Keratinocyte (primary cell): ENCODE measurements around the gene EFHD2. TPM values are rescaled to one million over a fixed set of nuclear protein-coding genes. Genes with fewer than 3 reads are reported as not detected.
"Not testable (repeated sequence)": the region's sequence is repeated elsewhere in the genome, so short reads cannot be mapped to it uniquely, and the experiment has no call there.

Experiments used
- DNase-seq: peaks from one replicate; pipeline ENCODE4 v3.0.0-alpha.2; 2011; ENCODE audit warnings: low read depth, missing footprints, low spot score
- FAIRE-seq: peaks from 2 replicates; lab custom pipeline; 2011; peaks lifted over from hg19 to GRCh38; lab: Jason Lieb, UNC
- H2AFZ ChIP-seq: 2 replicates; pipeline ENCODE4 v1.6.0; 2012; ENCODE audit warnings: low read length, control low read depth, inconsistent platforms; ENCODE audit not compliant: control insufficient read depth
- H3K27ac ChIP-seq: 2 replicates; pipeline ENCODE4 v1.5.1; 2011; ENCODE audit warnings: low read length; ENCODE audit not compliant: control insufficient read depth, insufficient read depth
- H3K27me3 ChIP-seq: 3 replicates; pipeline ENCODE4 v1.6.0; 2011; ENCODE audit warnings: low read length; ENCODE audit not compliant: control insufficient read depth, insufficient read depth; ENCODE audit errors: extremely low read depth
- H3K36me3 ChIP-seq, 2 experiments: 2 replicates in 1 of 2; 3 replicates in 1 of 2; pipeline ENCODE4 v1.5.1; 2011; ENCODE audit warnings: low read length in 2 of 2, mild to moderate bottlenecking in 1 of 2; ENCODE audit not compliant: control insufficient read depth in 2 of 2, insufficient read depth in 2 of 2; ENCODE audit errors: extremely low read depth in 1 of 2
- H3K4me1 ChIP-seq: 3 replicates; pipeline ENCODE4 v1.5.1; 2011; ENCODE audit warnings: low read length; ENCODE audit not compliant: control insufficient read depth, insufficient read depth; ENCODE audit errors: extremely low read depth
- H3K4me2 ChIP-seq: 3 replicates; pipeline ENCODE4 v1.6.0; 2011; ENCODE audit warnings: low read depth, low read length; ENCODE audit not compliant: control insufficient read depth, insufficient read depth; ENCODE audit errors: extremely low read depth
- H3K4me3 ChIP-seq, 3 experiments: fragments of 200-600 bp in 1 of 3; sonication (generic) in 1 of 3; 2 replicates in 2 of 3; 3 replicates in 1 of 3; pipeline ENCODE4 v1.5.1; 2011 to 2016; ENCODE audit warnings: low read length in 3 of 3, mild to moderate bottlenecking in 3 of 3, control low read depth in 2 of 3, inconsistent platforms in 1 of 3, low read depth in 1 of 3, mixed read lengths in 1 of 3, mixed run types in 1 of 3, moderate library complexity in 1 of 3; ENCODE audit not compliant: control insufficient read depth in 2 of 3, insufficient read depth in 2 of 3; ENCODE audit errors: extremely low read depth in 1 of 3
- H3K79me2 ChIP-seq: 2 replicates; pipeline ENCODE4 v1.6.0; 2012; ENCODE audit warnings: low read length; ENCODE audit not compliant: control insufficient read depth, insufficient read depth
- H3K9ac ChIP-seq: 3 replicates; pipeline ENCODE4 v1.6.0; 2011; ENCODE audit warnings: low read length; ENCODE audit not compliant: control insufficient read depth, insufficient read depth; ENCODE audit errors: extremely low read depth
- H3K9me1 ChIP-seq: 3 replicates; pipeline ENCODE4 v1.6.0; 2011; ENCODE audit warnings: low read length; ENCODE audit not compliant: control insufficient read depth, insufficient read depth; ENCODE audit errors: extremely low read depth
- H3K9me3 ChIP-seq: 2 replicates; pipeline ENCODE4 v1.5.1; 2012; ENCODE audit warnings: low read depth, low read length; ENCODE audit not compliant: control insufficient read depth
- H4K20me1 ChIP-seq: 3 replicates; pipeline ENCODE4 v1.6.0; 2011; ENCODE audit warnings: low read length; ENCODE audit not compliant: control insufficient read depth, insufficient read depth; ENCODE audit errors: extremely low read depth
- CTCF ChIP-seq, 3 experiments: IDR thresholded peaks in 1 of 3; conservative IDR thresholded peaks in 1 of 3; optimal IDR thresholded peaks in 1 of 3; 2 replicates in 2 of 3; 3 replicates in 1 of 3; pipeline versions ENCODE3 to v1.5.1; 2011; ENCODE audit warnings: low read length in 3 of 3, mild to moderate bottlenecking in 3 of 3, moderate library complexity in 2 of 3, control low read depth in 1 of 3, inconsistent platforms in 1 of 3; ENCODE audit not compliant: insufficient read depth in 2 of 3; ENCODE audit errors: extremely low read depth in 1 of 3
- EZH2 ChIP-seq: IDR thresholded peaks from one replicate; pipeline ENCODE4 v1.6.1; 2012; ENCODE audit warnings: inconsistent platforms, mild to moderate bottlenecking, low read length, moderate library complexity
- dilution Hi-C: fragments of 300-500 bp; cut with MboI; formaldehyde crosslinking; loops from one replicate; pipeline ENCODE4 v1.7.0; 2020; ENCODE audit warnings: low sequenced_read_pairs; ENCODE audit not compliant: extremely low pct_ligation_motif_present
- polyA plus RNA-seq, 5 experiments: library from polyadenylated mRNA; depleted of rRNA in 3 of 5; stranded (reverse) in 3 of 5; stranded (forward) in 1 of 5; unstranded in 1 of 5; fragments of >200 nt; gene quantifications; 1 replicate in 1 of 5; 2 replicates in 3 of 5; 3 replicates in 1 of 5; pipeline versions ENCODE4 v1.2.1 to v1.2.3, GENCODE V29; 2011 to 2012; ENCODE audit warnings: missing spikeins in 2 of 5, low read depth in 1 of 5, low replicate concordance in 1 of 5

Gene EFHD2
- polyA plus RNA-seq, 1 donor (not counting 4 experiments of a cell fraction or from before 2014, with no cell fraction given), result 47.6 TPM

DNA sequence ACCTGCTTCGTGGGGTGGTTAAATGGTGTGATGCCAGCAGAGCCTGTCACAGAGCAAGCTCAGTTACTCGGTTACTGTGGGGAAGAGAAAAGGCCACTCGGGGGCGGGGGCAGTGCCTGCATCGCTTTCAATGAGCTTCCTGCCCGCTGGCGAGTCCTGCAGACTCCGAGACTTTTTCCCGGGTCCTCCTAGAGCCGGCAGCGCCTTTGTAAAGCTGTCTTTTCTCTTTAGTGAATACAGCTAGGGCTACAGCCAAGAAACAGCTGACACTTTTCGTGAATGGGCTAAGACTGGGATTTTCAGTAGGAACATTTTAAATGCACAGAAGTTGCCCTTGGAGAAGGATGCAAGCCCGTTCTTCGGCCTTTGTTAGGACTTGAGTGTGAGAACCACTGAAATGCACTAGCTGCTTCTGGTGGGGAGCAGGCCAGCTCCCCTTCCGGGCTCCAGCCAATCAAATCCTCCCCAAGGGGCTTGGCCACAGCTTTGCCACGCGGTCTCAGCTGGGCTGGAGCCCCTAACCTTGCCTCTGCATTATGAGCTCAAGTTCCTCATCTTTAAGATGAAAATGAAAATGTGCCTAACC is 23.4 kb upstream of the EFHD2 start:
- H3K9me3 ChIP-seq, result no peaks in the 10 kb centered on the region
- no peaks in the 10 kb centered on the region for H3K79me2 ChIP-seq
- FAIRE-seq (no peak), DNase-seq (no peak)
- TF ChIP-seq CTCF (optimal IDR thresholded peaks at IDR 0.05 in 1 of 3, IDR thresholded peaks at IDR 0.05 in 1 of 3, conservative IDR thresholded peaks at IDR 0.05 in 1 of 3; ENCODE audit: extremely low read depth in 1 of 3, insufficient read depth in 2 of 3, low read length in 3 of 3) (no peak), EZH2 (no peak)
- H3K9ac ChIP-seq, result no peak overlapping the region
- peaks cover 26% of the 10 kb centered on the region for H3K27me3 ChIP-seq
- H4K20me1 ChIP-seq, result peaks cover 3% of the 10 kb centered on the region
- no peaks in the 10 kb centered on the region for H3K9me1 ChIP-seq
- H2AFZ ChIP-seq, result no peak overlapping the region
- no peak overlapping the region for H3K4me2 ChIP-seq
- no peaks in the 10 kb centered on the region for H3K36me3 ChIP-seq
- H3K4me1 ChIP-seq, result no peaks in the 10 kb centered on the region
- no peak overlapping the region for H3K4me3 ChIP-seq
- no peak overlapping the region for H3K27ac ChIP-seq
- dilution Hi-C loops, result no loop called here

DNA sequence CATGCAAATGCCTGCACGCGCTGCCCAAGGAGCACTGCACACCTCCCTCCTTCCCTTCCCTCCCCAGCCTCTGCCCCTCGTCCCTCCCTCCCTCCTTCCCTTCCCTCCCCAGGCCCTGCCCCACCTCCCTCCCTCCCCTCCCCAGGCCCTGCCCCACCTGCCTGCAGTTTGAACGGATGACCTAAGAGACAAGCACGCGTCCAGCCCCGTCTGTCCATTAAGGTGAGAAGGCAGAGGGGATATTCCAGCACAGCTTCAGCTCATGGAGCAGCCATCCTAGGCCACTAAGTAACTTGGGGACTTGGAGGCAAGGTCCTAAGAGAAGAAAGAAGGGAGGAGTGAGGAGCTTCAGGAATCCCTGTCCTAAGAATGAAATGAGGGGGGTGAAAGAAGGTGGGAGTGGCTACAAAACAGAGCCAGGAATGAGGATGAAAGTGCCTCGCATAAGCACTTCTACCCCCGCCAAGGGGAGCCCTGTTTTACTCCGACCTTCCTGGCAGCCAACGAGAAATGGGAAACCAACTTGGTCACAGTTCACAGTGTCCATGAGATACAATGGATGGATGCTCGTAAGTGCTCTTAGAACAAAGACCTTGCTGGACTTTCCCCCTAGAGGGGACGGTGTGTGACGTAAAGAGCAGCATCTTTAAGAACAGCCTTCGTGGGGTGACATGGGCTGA is 21.3 kb upstream of the EFHD2 start:
- peaks cover 3% of the 10 kb centered on the region for H4K20me1 ChIP-seq
- H3K27me3 ChIP-seq, result peaks cover 19% of the 10 kb centered on the region
- no peak overlapping the region for H2AFZ ChIP-seq
- H3K4me1 ChIP-seq, result no peaks in the 10 kb centered on the region
- no peaks in the 10 kb centered on the region for H3K9me3 ChIP-seq
- DNase-seq (no peak), FAIRE-seq (no peak)
- no peak overlapping the region for H3K27ac ChIP-seq
- H3K4me2 ChIP-seq, result no peak overlapping the region
- H3K4me3 ChIP-seq, result no peak overlapping the region
- dilution Hi-C loops, result no loop called here
- TF ChIP-seq CTCF (optimal IDR thresholded peaks at IDR 0.05 in 1 of 3, IDR thresholded peaks at IDR 0.05 in 1 of 3, conservative IDR thresholded peaks at IDR 0.05 in 1 of 3; ENCODE audit: extremely low read depth in 1 of 3, insufficient read depth in 2 of 3, low read length in 3 of 3) (no peak), EZH2 (no peak)
- H3K79me2 ChIP-seq, result no peaks in the 10 kb centered on the region
- no peaks in the 10 kb centered on the region for H3K9me1 ChIP-seq
- no peaks in the 10 kb centered on the region for H3K36me3 ChIP-seq
- no peak overlapping the region for H3K9ac ChIP-seq

DNA sequence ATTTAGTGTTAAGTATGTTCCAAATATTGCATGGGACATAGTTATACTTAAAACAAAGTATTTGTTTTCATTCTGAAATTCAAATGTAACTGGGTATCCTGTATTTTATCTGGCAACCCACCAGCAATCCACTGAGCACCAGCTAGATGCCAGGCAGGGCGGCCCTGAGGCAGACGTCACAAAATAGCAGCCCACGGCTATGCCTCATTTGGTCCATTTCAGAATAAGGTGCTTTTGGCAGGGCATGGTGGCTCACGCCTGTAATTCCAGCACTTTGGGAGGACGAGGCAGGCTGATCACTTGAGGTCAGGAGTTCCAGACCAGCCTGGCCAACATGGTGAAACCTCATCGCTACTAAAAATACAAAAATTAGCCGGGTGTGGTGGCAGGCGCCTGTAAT is 19.9 kb upstream of the EFHD2 start:
- H3K36me3 ChIP-seq, H3K27ac ChIP-seq, H3K9ac ChIP-seq, H3K9me3 ChIP-seq, H3K79me2 ChIP-seq, FAIRE-seq, H3K4me3 ChIP-seq, H4K20me1 ChIP-seq, dilution Hi-C loops, H3K4me1 ChIP-seq, DNase-seq, H3K9me1 ChIP-seq, H3K4me2 ChIP-seq, H2AFZ ChIP-seq: not testable (repeated sequence)
- peaks cover 12% of the 10 kb centered on the region for H3K27me3 ChIP-seq
